Spleen (tissue), 7 donors: ENCODE results near the gene ADGRF3.
"Not testable (repeated sequence)": the region's sequence is repeated elsewhere in the genome, so short reads cannot be mapped to it uniquely, and the experiment has no call there.

Experiments
- CTCF ChIP-seq, 11 experiments: fragments of 200-600 bp in 7 of 11; fragments of 450-650 bp in 4 of 11; sonication (generic) in 4 of 11; IDR thresholded peaks in 8 of 11; conservative IDR thresholded peaks in 3 of 11; 1 replicate in 7 of 11; 2 replicates in 4 of 11; pipeline versions ENCODE4 v1.4.0 to v1.8.0; 2016 to 2021; ENCODE audit warnings: antibody characterized with exemption in 11 of 11, inconsistent platforms in 4 of 11, mild to moderate bottlenecking in 1 of 11
- POLR2AphosphoS5 ChIP-seq, 3 donors: sonication (generic); formaldehyde crosslinking; IDR thresholded peaks; one replicate each; pipeline ENCODE4 v1.5.1; 2017; ENCODE audit warnings: antibody characterized with exemption in 3 of 3
- donor health status: DM: no; HTN: no; CAD: no; lungs with moderate emphysema.
- donor health status: DM: no; HTN: no; CAD: no.
- donor health status: DM: no; HTN: no; CAD: no.

DNA sequence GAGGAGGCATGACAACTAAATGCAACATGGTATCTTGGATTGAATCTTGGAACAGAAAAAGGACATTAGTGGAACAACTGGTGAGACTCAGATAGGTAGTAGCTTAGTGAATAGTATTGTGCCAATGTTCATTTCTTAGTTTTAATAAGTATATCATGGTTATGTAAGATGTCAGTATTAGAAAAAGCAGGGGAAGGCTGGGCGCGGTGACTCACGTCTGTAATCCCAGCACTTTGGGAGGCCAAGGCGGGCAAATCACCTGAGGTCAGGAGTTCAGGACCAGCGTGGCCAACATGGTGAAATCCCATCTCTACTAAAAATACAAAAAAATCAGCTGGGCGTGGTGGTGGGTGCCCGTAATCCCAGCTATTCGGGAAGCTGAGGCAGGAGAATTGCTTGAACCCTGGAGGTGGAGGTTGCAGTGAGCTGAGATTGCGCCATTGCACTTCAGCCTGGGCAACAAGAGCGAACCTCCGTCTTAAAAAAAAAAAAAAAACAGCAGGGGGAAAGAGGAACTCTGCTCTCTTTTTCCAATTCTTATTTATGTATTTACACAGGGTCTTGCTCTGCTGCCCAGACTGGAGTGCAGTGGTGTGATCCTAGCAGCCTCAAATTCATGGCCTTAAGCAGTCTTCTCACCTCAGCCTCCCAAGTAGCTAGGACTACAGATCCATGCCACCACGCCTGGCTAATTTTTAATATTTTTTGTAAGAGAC, 77.8 kb downstream of the ADGRF3 start:
- TF ChIP-seq CTCF (IDR thresholded peaks at IDR 0.05 in 8 of 11, conservative IDR thresholded peaks at IDR 0.05 in 3 of 11); POLR2AphosphoS5 (IDR thresholded peaks at IDR 0.05): not testable (repeated sequence)
